Measurements from ENCODE around the gene A1CF. TPM values are rescaled to one million over a fixed set of nuclear protein-coding genes. Genes with fewer than 3 reads are reported as not detected.

Gene A1CF
- polyA plus RNA-seq, 1 donor (not counting 4 experiments of a cell fraction or from before 2014, with no cell fraction given): not detected

DNA sequence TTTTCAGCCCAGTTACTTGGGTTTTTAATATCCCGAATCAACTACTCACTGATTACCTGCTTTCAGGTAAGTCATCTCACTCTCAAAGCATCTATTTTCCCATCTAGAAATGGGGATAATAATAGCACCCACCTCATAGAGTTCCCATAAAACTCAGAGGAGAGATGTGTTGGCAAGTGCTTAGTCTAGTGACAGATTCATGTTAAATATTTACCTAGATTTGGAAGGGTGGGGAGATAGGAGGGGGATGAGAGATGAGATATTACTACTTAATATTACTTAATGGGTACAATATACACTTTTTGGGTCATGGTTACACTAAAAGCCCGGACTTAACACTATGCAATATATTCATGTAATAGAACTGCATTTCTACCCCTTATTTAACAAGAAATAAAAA is 7.0 kb upstream of the A1CF start:
- H4K20me1 ChIP-seq (ENCODE audit: control insufficient read depth, extremely low read depth, insufficient read depth, low read length): no peaks in the 10 kb centered on the region
- no peak overlapping the region for H3K4me3 ChIP-seq (ENCODE audit: control insufficient read depth in 2 of 3, extremely low read depth in 1 of 3, insufficient read depth in 2 of 3, low read depth in 1 of 3, low read length in 3 of 3)
- no peak for FAIRE-seq
- H3K9me3 ChIP-seq (ENCODE audit: control insufficient read depth, low read depth, low read length): no peaks in the 10 kb centered on the region
- H3K36me3 ChIP-seq (ENCODE audit: control insufficient read depth in 2 of 2, extremely low read depth in 1 of 2, insufficient read depth in 2 of 2, low read length in 2 of 2): no peaks in the 10 kb centered on the region
- dilution Hi-C loops (cut with MboI; ENCODE audit: extremely low pct_ligation_motif_present, low sequenced_read_pairs): no loop called here
- H3K27me3 ChIP-seq (ENCODE audit: control insufficient read depth, extremely low read depth, insufficient read depth, low read length): no peaks in the 10 kb centered on the region
- no peak overlapping the region for H2AFZ ChIP-seq (ENCODE audit: control insufficient read depth, low read length)
- no peak overlapping the region for H3K4me2 ChIP-seq (ENCODE audit: control insufficient read depth, extremely low read depth, insufficient read depth, low read depth, low read length)
- H3K9me1 ChIP-seq (ENCODE audit: control insufficient read depth, extremely low read depth, insufficient read depth, low read length): no peaks in the 10 kb centered on the region
- TF ChIP-seq, protein P1, sequence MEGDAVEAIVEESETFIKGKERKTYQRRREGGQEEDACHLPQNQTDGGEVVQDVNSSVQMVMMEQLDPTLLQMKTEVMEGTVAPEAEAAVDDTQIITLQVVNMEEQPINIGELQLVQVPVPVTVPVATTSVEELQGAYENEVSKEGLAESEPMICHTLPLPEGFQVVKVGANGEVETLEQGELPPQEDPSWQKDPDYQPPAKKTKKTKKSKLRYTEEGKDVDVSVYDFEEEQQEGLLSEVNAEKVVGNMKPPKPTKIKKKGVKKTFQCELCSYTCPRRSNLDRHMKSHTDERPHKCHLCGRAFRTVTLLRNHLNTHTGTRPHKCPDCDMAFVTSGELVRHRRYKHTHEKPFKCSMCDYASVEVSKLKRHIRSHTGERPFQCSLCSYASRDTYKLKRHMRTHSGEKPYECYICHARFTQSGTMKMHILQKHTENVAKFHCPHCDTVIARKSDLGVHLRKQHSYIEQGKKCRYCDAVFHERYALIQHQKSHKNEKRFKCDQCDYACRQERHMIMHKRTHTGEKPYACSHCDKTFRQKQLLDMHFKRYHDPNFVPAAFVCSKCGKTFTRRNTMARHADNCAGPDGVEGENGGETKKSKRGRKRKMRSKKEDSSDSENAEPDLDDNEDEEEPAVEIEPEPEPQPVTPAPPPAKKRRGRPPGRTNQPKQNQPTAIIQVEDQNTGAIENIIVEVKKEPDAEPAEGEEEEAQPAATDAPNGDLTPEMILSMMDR (optimal IDR thresholded peaks at IDR 0.05 in 1 of 3, IDR thresholded peaks at IDR 0.05 in 1 of 3, conservative IDR thresholded peaks at IDR 0.05 in 1 of 3; ENCODE audit: extremely low read depth in 1 of 3, insufficient read depth in 2 of 3, low read length in 3 of 3): no peak
- no peak for TF ChIP-seq EZH2 (IDR thresholded peaks at IDR 0.05; ENCODE audit: low read length)
- no peak for DNase-seq (ENCODE audit: low read depth, low spot score)
- no peaks in the 10 kb centered on the region for H3K4me1 ChIP-seq (ENCODE audit: control insufficient read depth, extremely low read depth, insufficient read depth, low read length)
- H3K27ac ChIP-seq (ENCODE audit: control insufficient read depth, insufficient read depth, low read length): no peak overlapping the region
- no peaks in the 10 kb centered on the region for H3K79me2 ChIP-seq (ENCODE audit: control insufficient read depth, insufficient read depth, low read length)
- H3K9ac ChIP-seq (ENCODE audit: control insufficient read depth, extremely low read depth, insufficient read depth, low read length): no peak overlapping the region

DNA sequence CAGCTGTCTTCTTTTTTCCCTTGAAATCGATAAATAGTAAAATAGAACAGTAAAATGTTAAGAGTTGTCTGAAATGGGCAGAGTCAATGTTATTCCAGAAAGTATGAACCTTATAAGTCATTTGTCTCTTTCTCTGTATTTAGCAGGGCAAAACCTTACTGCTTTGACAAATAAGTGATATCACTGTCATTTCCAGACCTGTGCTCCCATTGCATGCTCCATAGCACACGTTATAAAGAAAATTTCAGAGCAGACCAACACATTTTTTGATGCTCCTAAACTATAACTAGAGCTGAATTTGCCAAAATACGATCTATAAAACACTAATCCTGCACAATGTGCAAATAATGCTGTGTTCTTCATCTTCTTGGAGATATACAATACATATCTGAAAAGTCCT is 1.1 kb downstream of the A1CF start:
- H2AFZ ChIP-seq (ENCODE audit: control insufficient read depth, low read length): no peak overlapping the region
- no peak overlapping the region for H3K4me3 ChIP-seq (ENCODE audit: control insufficient read depth in 2 of 3, extremely low read depth in 1 of 3, insufficient read depth in 2 of 3, low read depth in 1 of 3, low read length in 3 of 3)
- H3K9me1 ChIP-seq (ENCODE audit: control insufficient read depth, extremely low read depth, insufficient read depth, low read length): no peaks in the 10 kb centered on the region
- H3K9me3 ChIP-seq (ENCODE audit: control insufficient read depth, low read depth, low read length): no peaks in the 10 kb centered on the region
- H4K20me1 ChIP-seq (ENCODE audit: control insufficient read depth, extremely low read depth, insufficient read depth, low read length): no peaks in the 10 kb centered on the region
- FAIRE-seq: no peak
- H3K4me2 ChIP-seq (ENCODE audit: control insufficient read depth, extremely low read depth, insufficient read depth, low read depth, low read length): no peak overlapping the region
- no peaks in the 10 kb centered on the region for H3K4me1 ChIP-seq (ENCODE audit: control insufficient read depth, extremely low read depth, insufficient read depth, low read length)
- DNase-seq (ENCODE audit: low read depth, low spot score): no peak
- H3K79me2 ChIP-seq (ENCODE audit: control insufficient read depth, insufficient read depth, low read length): no peaks in the 10 kb centered on the region
- no peaks in the 10 kb centered on the region for H3K27me3 ChIP-seq (ENCODE audit: control insufficient read depth, extremely low read depth, insufficient read depth, low read length)
- H3K36me3 ChIP-seq (ENCODE audit: control insufficient read depth in 2 of 2, extremely low read depth in 1 of 2, insufficient read depth in 2 of 2, low read length in 2 of 2): no peaks in the 10 kb centered on the region
- H3K27ac ChIP-seq (ENCODE audit: control insufficient read depth, insufficient read depth, low read length): no peak overlapping the region
- dilution Hi-C loops (cut with MboI; ENCODE audit: extremely low pct_ligation_motif_present, low sequenced_read_pairs): no loop called here
- TF ChIP-seq EZH2 (IDR thresholded peaks at IDR 0.05; ENCODE audit: low read length): no peak
- TF ChIP-seq, protein P1 (optimal IDR thresholded peaks at IDR 0.05 in 1 of 3, IDR thresholded peaks at IDR 0.05 in 1 of 3, conservative IDR thresholded peaks at IDR 0.05 in 1 of 3; ENCODE audit: extremely low read depth in 1 of 3, insufficient read depth in 2 of 3, low read length in 3 of 3): no peak
- no peak overlapping the region for H3K9ac ChIP-seq (ENCODE audit: control insufficient read depth, extremely low read depth, insufficient read depth, low read length)
